ENCODE results near the gene REN. TPM values are rescaled to one million over a fixed set of nuclear protein-coding genes. Genes with fewer than 3 reads are reported as not detected.

Gene REN
- total and polyA plus RNA-seq, 2 of the 13 experiments (the other 11 are each of a cell fraction or from before 2014, with no cell fraction given), result not detected

DNA sequence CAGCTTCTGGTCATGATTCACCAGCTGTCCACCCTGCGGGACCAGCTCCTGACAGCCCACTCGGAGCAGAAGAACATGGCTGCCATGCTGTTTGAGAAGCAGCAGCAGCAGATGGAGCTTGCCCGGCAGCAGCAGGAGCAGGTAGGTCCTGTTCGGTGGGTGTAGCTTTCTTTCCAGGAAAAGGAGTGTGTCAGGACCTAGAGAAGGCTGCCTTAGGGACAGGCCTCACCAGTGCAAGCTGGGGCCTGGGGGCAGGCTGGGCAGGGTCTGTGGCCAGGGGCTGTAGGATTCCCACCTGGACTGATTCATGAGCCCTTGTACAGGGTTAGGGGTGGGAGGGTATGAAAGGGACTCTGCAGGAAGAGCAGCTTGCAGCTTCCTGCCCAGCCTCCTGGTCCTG, 49.6 kb downstream of the REN start:
- no peak overlapping the region for H3K4me3 ChIP-seq (replicated peaks in 1 of 3; ENCODE audit: insufficient read depth in 1 of 3, low read depth in 2 of 3, low read length in 3 of 3)
- H3K9ac ChIP-seq (ENCODE audit: insufficient read depth, low read depth, low read length), result no peak overlapping the region
- no peaks in the 10 kb centered on the region for H3K9me3 ChIP-seq (ENCODE audit: low read length)
- no TSS peak for BruUV-seq (replicated peaks)
- ChIA-PET CTCF (ENCODE audit: low intra/inter-chr PET ratio, low total read pairs) (no interaction called here), POLR2A (no interaction called here)
- no peaks in the 10 kb centered on the region for H3K27me3 ChIP-seq (ENCODE audit: control insufficient read depth in 1 of 2, insufficient read depth in 2 of 2, low read length in 2 of 2)
- FAIRE-seq, result no peak
- no peak overlapping the region for H3K4me2 ChIP-seq (ENCODE audit: low read depth, low read length)
- no peak overlapping the region for H2AFZ ChIP-seq (ENCODE audit: low read length)
- no peaks in the 10 kb centered on the region for H4K20me1 ChIP-seq (ENCODE audit: insufficient read depth, low read length)
- in situ Hi-C loops (cut with HindIII; ENCODE audit: extremely low pct_ligation_motif_present, low pct_unique_long_range_greater_than_20kb), result no loop called here
- no peak; the same call in 2 of the 3 replicates for ATAC-seq
- intact Hi-C loops (cut with micrococcal nuclease; ENCODE audit: unreplicated experiment), result no loop called here
- H3K79me2 ChIP-seq (ENCODE audit: insufficient read depth, low read length), result peaks cover 13% of the 10 kb centered on the region
- H3K36me3 ChIP-seq (replicated peaks in 1 of 2; ENCODE audit: control insufficient read depth in 1 of 2, insufficient read depth in 2 of 2, low read length in 2 of 2), result peaks cover 31 to 64% of the 10 kb centered on the region in 2 experiments
- H3K27ac ChIP-seq (ENCODE audit: extremely low read length, insufficient read depth, low read length), result no peak overlapping the region
- peaks cover 12% of the 10 kb centered on the region for H3K4me1 ChIP-seq (ENCODE audit: insufficient read depth, low read length)
- no peak for TF ChIP-seq MIER3 (CRISPR knock-in tag; IDR thresholded peaks at IDR 0.05; ENCODE audit: borderline replicate concordance)
- no peak for TF ChIP-seq TP53 (CRISPR knock-in tag; conservative IDR thresholded peaks at IDR 0.05)
- TF ChIP-seq TCF7L2 (IDR thresholded peaks at IDR 0.05; ENCODE audit: low read depth, low read length), result no peak
- TF ChIP-seq ZNF790 (CRISPR knock-in tag; IDR thresholded peaks at IDR 0.05; ENCODE audit: borderline replicate concordance), result no peak
- no peak for TF ChIP-seq IRF2 (CRISPR knock-in tag; IDR thresholded peaks at IDR 0.05)
- TF ChIP-seq ZFP41 (CRISPR knock-in tag; IDR thresholded peaks at IDR 0.05; ENCODE audit: borderline replicate concordance), result no peak
- TF ChIP-seq NFKB2 (CRISPR knock-in tag; IDR thresholded peaks at IDR 0.05; ENCODE audit: borderline replicate concordance), result no peak
- TF ChIP-seq, protein P1, sequence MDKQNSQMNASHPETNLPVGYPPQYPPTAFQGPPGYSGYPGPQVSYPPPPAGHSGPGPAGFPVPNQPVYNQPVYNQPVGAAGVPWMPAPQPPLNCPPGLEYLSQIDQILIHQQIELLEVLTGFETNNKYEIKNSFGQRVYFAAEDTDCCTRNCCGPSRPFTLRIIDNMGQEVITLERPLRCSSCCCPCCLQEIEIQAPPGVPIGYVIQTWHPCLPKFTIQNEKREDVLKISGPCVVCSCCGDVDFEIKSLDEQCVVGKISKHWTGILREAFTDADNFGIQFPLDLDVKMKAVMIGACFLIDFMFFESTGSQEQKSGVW (CRISPR knock-in tag; IDR thresholded peaks at IDR 0.05; ENCODE audit: borderline replicate concordance), result no peak
- TF ChIP-seq IRX3 (CRISPR knock-in tag; IDR thresholded peaks at IDR 0.05; ENCODE audit: borderline replicate concordance, low read depth), result no peak
- no peak for TF ChIP-seq STAG1 (CRISPR knock-in tag; IDR thresholded peaks at IDR 0.05)
- TF ChIP-seq MZF1 (CRISPR knock-in tag; IDR thresholded peaks at IDR 0.05; ENCODE audit: borderline replicate concordance), result no peak
- TF ChIP-seq, protein P2, sequence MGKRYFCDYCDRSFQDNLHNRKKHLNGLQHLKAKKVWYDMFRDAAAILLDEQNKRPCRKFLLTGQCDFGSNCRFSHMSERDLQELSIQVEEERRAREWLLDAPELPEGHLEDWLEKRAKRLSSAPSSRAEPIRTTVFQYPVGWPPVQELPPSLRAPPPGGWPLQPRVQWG (CRISPR knock-in tag; IDR thresholded peaks at IDR 0.05; ENCODE audit: borderline replicate concordance, low read depth), result no peak
- TF ChIP-seq, protein P3, sequence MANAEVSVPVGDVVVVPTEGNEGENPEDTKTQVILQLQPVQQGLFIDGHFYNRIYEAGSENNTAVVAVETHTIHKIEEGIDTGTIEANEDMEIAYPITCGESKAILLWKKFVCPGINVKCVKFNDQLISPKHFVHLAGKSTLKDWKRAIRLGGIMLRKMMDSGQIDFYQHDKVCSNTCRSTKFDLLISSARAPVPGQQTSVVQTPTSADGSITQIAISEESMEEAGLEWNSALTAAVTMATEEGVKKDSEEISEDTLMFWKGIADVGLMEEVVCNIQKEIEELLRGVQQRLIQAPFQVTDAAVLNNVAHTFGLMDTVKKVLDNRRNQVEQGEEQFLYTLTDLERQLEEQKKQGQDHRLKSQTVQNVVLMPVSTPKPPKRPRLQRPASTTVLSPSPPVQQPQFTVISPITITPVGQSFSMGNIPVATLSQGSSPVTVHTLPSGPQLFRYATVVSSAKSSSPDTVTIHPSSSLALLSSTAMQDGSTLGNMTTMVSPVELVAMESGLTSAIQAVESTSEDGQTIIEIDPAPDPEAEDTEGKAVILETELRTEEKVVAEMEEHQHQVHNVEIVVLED (CRISPR knock-in tag; IDR thresholded peaks at IDR 0.05; ENCODE audit: borderline replicate concordance), result no peak
- no peak for TF ChIP-seq ZBTB20 (CRISPR knock-in tag; IDR thresholded peaks at IDR 0.05; ENCODE audit: borderline replicate concordance, low read depth)
- no peak for TF ChIP-seq ZBTB1 (CRISPR knock-in tag; IDR thresholded peaks at IDR 0.05; ENCODE audit: borderline replicate concordance)
- TF ChIP-seq ZNF879 (CRISPR knock-in tag; IDR thresholded peaks at IDR 0.05), result no peak
- TF ChIP-seq MEF2D (CRISPR knock-in tag; IDR thresholded peaks at IDR 0.05), result no peak
- no peak for TF ChIP-seq DR1 (CRISPR knock-in tag; IDR thresholded peaks at IDR 0.05)
- WGBS (ENCODE audit: low lambda C conversion rate), result 100% methylated on average over 4 of the region's 4 CpGs
- no peak for DNase-seq (ENCODE audit: low spot score)

All from HepG2 (cell line).